Lower leg skin (tissue), 4 donors: Measurements from ENCODE around the gene ASGR2. TPM values are rescaled to one million over a fixed set of nuclear protein-coding genes. Genes with fewer than 3 reads are reported as not detected.
"Not testable (repeated sequence)": the region's sequence is repeated elsewhere in the genome, so short reads cannot be mapped to it uniquely, and the experiment has no call there.

ENCODE experiments used
- DNase-seq, 2 donors: peaks; one replicate each; pipeline ENCODE4 v3.0.0-alpha.2; 2019; ENCODE audit warnings: low spot score in 2 of 2
- H3K4me3 ChIP-seq: fragments of 200-600 bp; sonication (generic); 2 replicates; pipeline ENCODE4 v1.5.1; 2017; ENCODE audit warnings: mild to moderate bottlenecking, low read depth; ENCODE audit not compliant: poor library complexity, severe bottlenecking
- POLR2A ChIP-seq, 2 donors: fragments of 450-650 bp; IDR thresholded peaks; one replicate each; pipeline ENCODE4 v1.6.1; 2016 to 2017; ENCODE audit warnings: antibody characterized with exemption in 2 of 2, mild to moderate bottlenecking in 1 of 2, moderate library complexity in 1 of 2
- WGBS, 2 donors: methylation state at CpG; one replicate each; pipeline ENCODE4 v1.1.5; 2018; 5-methylcytosine and 5-hydroxymethylcytosine counted together
- intact Hi-C: fragments of 100-400 bp; cut with DNase I; formaldehyde crosslinking; loops from one replicate; pipeline ENCODE4 v1.15.0; 2023; ENCODE audit warnings: low total_unique reads
- total RNA-seq, 4 donors: library from RNA; depleted of rRNA; stranded (reverse); fragments of >200 nt; gene quantifications; one replicate each; pipeline ENCODE4 v1.1.0, GENCODE V29; 2016
- TF ChIP-seq, protein P1 (sequence below), 3 donors: fragments of 450-650 bp; IDR thresholded peaks; one replicate each; pipeline ENCODE4 v1.5.1; 2016; ENCODE audit warnings: antibody characterized with exemption in 3 of 3, mild to moderate bottlenecking in 3 of 3, moderate library complexity in 2 of 3

The ASGR2 gene
- total RNA-seq, 4 donors from 2014 or later: 6.7 to 10.1 (median 8.7) TPM

DNA sequence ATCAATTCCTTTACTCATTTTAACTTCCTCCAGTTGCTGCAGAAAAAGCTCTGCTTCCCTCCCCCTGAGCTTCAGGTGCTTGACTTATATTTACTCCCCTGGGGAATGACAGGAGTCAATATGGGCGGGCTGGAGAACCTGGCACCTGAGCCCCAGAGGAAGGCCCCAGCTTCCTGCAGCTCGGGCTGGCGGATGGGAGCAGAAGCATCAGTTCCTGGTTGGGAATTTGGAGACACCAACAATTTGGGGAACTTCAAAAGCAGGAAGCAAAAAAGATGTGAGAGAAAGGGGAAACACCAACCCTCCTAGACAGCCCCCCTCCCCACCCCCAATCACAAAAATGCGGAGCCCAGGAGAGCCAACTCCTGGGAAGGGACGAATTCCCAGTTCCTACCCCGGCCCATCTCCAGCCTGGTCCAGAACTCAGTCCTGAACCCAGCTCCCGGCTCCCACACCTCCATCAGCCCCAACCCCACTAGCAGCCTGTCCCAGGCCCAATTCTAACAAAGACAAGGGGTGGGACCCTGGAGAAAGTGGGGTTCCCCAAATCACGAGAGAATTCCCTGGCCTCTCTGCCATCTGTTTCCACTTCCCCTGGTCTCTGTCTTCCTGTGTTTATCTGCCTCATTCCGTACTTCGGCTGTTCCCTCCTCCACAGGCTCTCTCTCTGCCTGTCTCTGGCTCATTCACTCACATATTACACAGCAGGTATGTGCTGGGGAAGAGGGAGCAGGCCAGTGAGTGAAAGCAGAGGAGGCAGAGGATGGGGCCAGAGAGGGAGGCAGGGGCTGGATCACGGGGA lies 16.2 kb upstream of the ASGR2 start:
- no peak for DNase-seq
- intact Hi-C loops: loop anchor here (5.0 kb wide), 1 partner anchor 79 kb away; no protein-coding TSS in a partner anchor
- TF ChIP-seq POLR2A (IDR thresholded peaks at IDR 0.05): no peak
- TF ChIP-seq, protein P1, sequence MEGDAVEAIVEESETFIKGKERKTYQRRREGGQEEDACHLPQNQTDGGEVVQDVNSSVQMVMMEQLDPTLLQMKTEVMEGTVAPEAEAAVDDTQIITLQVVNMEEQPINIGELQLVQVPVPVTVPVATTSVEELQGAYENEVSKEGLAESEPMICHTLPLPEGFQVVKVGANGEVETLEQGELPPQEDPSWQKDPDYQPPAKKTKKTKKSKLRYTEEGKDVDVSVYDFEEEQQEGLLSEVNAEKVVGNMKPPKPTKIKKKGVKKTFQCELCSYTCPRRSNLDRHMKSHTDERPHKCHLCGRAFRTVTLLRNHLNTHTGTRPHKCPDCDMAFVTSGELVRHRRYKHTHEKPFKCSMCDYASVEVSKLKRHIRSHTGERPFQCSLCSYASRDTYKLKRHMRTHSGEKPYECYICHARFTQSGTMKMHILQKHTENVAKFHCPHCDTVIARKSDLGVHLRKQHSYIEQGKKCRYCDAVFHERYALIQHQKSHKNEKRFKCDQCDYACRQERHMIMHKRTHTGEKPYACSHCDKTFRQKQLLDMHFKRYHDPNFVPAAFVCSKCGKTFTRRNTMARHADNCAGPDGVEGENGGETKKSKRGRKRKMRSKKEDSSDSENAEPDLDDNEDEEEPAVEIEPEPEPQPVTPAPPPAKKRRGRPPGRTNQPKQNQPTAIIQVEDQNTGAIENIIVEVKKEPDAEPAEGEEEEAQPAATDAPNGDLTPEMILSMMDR (IDR thresholded peaks at IDR 0.05): no peak
- H3K4me3 ChIP-seq: no peak overlapping the region
- whole genome bisulfite sequencing, 2 donors: 52 to 54% methylated on average over 11 of the region's 11 CpGs

- 83 to 88% methylated on average over 8 of the region's 8 CpGs for WGBS, 2 donors
- no peak for TF ChIP-seq POLR2A (IDR thresholded peaks at IDR 0.05)
- TF ChIP-seq, protein P1 (IDR thresholded peaks at IDR 0.05): no peak
- no peak overlapping the region for H3K4me3 ChIP-seq
- DNase-seq: no peak
- intact Hi-C loops: no loop called here
Observed at GRCh38 chr17:7129311-7129710, 14.7 kb upstream of the ASGR2 start.

GRCh38 chr17:7128160-7128559 lies 13.5 kb upstream of the ASGR2 start:
- TF ChIP-seq, protein P1 (IDR thresholded peaks at IDR 0.05): no peak
- TF ChIP-seq POLR2A (IDR thresholded peaks at IDR 0.05): no peak
- intact Hi-C loops: no loop called here
- 51 to 71% methylated on average over 5 of the region's 5 CpGs for WGBS, 2 donors

GRCh38 chr17:7127501-7127900 lies 12.9 kb upstream of the ASGR2 start:
- H3K4me3 ChIP-seq, intact Hi-C loops, DNase-seq: not testable (repeated sequence)
- 94 to 97% methylated on average over 5 of the region's 5 CpGs for WGBS, 2 donors

More at GRCh38 chr17:7128160-7128559, 13.5 kb upstream of the ASGR2 start:
- H3K4me3 ChIP-seq: no peak overlapping the region
- no peak for DNase-seq

- 75 to 77% methylated on average over 12 of the region's 12 CpGs for WGBS, 2 donors
- H3K4me3 ChIP-seq, DNase-seq, intact Hi-C loops: not testable (repeated sequence)
Observed at GRCh38 chr17:7126386-7126785, 11.8 kb upstream of the ASGR2 start.

DNA sequence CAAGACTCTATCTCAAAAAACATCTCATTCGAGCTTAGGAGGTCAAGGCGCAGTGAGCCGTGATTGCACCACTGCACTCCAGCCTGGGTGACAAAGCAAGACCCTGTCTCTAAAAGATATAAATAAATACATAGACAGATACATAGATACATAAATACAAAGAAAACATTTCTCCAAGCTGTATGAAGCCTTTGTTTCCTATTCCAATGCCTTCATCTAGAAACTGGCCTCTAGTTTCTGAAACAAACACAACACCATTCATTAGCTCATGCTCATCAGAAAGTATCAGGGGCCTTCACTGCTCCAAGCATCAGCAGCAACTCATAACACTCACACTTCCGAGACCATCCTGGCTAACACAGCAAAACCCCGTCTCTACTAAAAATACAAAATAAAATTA lies 10.3 kb upstream of the ASGR2 start:
- WGBS, 2 donors: 83 to 85% methylated on average over 5 of the region's 5 CpGs
- intact Hi-C loops: no loop called here
- TF ChIP-seq, protein P1 (IDR thresholded peaks at IDR 0.05): no peak
- H3K4me3 ChIP-seq: no peak overlapping the region
- DNase-seq: no peak

DNA sequence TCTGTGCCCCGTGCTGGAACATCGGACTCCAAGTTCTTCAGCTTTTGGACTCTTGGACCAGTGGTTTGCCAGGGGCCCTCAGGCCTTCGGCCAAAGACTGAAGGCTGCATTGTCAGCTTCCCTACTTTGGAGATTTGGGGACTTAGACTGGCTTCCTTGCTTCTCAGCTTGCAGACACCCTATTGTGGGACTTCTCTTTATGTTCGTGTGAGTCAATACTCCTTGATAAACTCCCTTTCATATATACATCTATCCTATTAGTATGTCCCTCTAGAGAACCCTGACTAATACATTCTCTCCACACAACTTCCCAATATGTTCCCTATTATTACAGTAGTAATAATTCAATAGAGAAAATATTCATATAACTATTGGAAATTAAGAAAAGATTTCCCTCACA lies 9.2 kb upstream of the ASGR2 start:
- no peak overlapping the region for H3K4me3 ChIP-seq
- intact Hi-C loops: no loop called here
- TF ChIP-seq, protein P1 (IDR thresholded peaks at IDR 0.05): no peak
- no peak for TF ChIP-seq POLR2A (IDR thresholded peaks at IDR 0.05)
- 82 to 89% methylated on average over 4 of the region's 4 CpGs for WGBS, 2 donors
- no peak for DNase-seq
